H1 (cell line): ENCODE measurements around the gene CADPS. TPM values are rescaled to one million over a fixed set of nuclear protein-coding genes. Genes with fewer than 3 reads are reported as not detected.

Experiments used
- CTCF ChIA-PET: fragments of 300-600 bp; sonication (Branson Sonifier 250); formaldehyde crosslinking; loops from one replicate; lab custom pipeline; 2021; ENCODE audit not compliant: partially characterized antibody; lab: Charles Lee
- POLR2A ChIA-PET: fragments of 300-600 bp; sonication (Branson Sonifier 250); formaldehyde crosslinking; loops from one replicate; lab custom pipeline; 2021; ENCODE audit warnings: inconsistent platforms; ENCODE audit not compliant: partially characterized antibody; lab: Charles Lee
- DNase-seq, 2 experiments: peaks; one replicate each; pipeline versions ENCODE4 v3.0.0 to v3.0.0-alpha.2; 2010 to 2022; ENCODE audit warnings: low spot score in 2 of 2, low read depth in 1 of 2, mixed read lengths in 1 of 2
- FAIRE-seq: peaks from 2 replicates; lab custom pipeline; 2011; peaks lifted over from hg19 to GRCh38; lab: Jason Lieb, UNC
- H2AFZ ChIP-seq: 2 replicates; pipeline ENCODE4 v1.8.1; 2012; ENCODE audit warnings: low read length, inconsistent platforms
- H2AK5ac ChIP-seq: 2 replicates; pipeline ENCODE4 v1.6.1; 2013; ENCODE audit warnings: low read depth, low read length
- H2BK120ac ChIP-seq: replicated peaks from 2 replicates; pipeline ENCODE3; 2013; ENCODE audit warnings: low read depth, low read length, inconsistent platforms
- H2BK12ac ChIP-seq: 2 replicates; pipeline ENCODE4 v1.6.1; 2013; ENCODE audit warnings: low read depth, low read length
- H2BK15ac ChIP-seq: 2 replicates; pipeline ENCODE4 v1.6.1; 2013; ENCODE audit warnings: low read length
- H2BK20ac ChIP-seq: 2 replicates; pipeline ENCODE4 v1.6.1; 2013; ENCODE audit warnings: low read length
- H2BK5ac ChIP-seq: 2 replicates; pipeline ENCODE4 v1.6.1; 2013; ENCODE audit warnings: low read depth, low read length
- H3K14ac ChIP-seq: 2 replicates; pipeline ENCODE4 v1.6.1; 2013; ENCODE audit warnings: inconsistent platforms; ENCODE audit not compliant: insufficient read length
- H3K18ac ChIP-seq: 2 replicates; pipeline ENCODE4 v1.6.1; 2013; ENCODE audit warnings: low read length; ENCODE audit errors: extremely low read depth
- H3K23ac ChIP-seq: 2 replicates; pipeline ENCODE4 v1.6.1; 2013; ENCODE audit warnings: inconsistent platforms; ENCODE audit not compliant: insufficient read length
- H3K23me2 ChIP-seq: 2 replicates; pipeline ENCODE4 v1.6.1; 2013; ENCODE audit warnings: low read depth, low read length
- H3K27ac ChIP-seq: 2 replicates; pipeline ENCODE4 v1.6.1; 2011; ENCODE audit warnings: low read depth, low read length, inconsistent platforms
- H3K27me3 ChIP-seq, 4 experiments: replicated peaks in 1 of 4; 1 replicate in 1 of 4; 2 replicates in 3 of 4; pipeline versions ENCODE4 v1.6.1 to v1.8.1; 2011 to 2013; ENCODE audit warnings: low read length in 3 of 4, mild to moderate bottlenecking in 3 of 4, inconsistent platforms in 2 of 4, mixed read lengths in 2 of 4, moderate library complexity in 1 of 4; ENCODE audit not compliant: control insufficient read depth in 3 of 4, insufficient read depth in 3 of 4; ENCODE audit errors: extremely low read depth in 1 of 4
- H3K36me3 ChIP-seq, 4 experiments: 2 replicates each; pipeline versions ENCODE4 v1.6.1 to v1.8.1; 2011 to 2013; ENCODE audit warnings: mild to moderate bottlenecking in 4 of 4, low read length in 3 of 4, moderate library complexity in 2 of 4, control low read depth in 1 of 4, inconsistent platforms in 1 of 4; ENCODE audit not compliant: insufficient read depth in 4 of 4, control insufficient read depth in 2 of 4
- H3K4ac ChIP-seq: replicated peaks from 2 replicates; pipeline ENCODE3; 2013; ENCODE audit warnings: low read length, low read depth, mixed read lengths, inconsistent platforms; ENCODE audit not compliant: insufficient read length
- H3K4me1 ChIP-seq, 4 experiments: replicated peaks in 1 of 4; 1 replicate in 1 of 4; 2 replicates in 3 of 4; pipeline versions ENCODE4 v1.6.1 to v1.8.1; 2011 to 2013; ENCODE audit warnings: low read length in 3 of 4, inconsistent platforms in 2 of 4, mixed read lengths in 1 of 4; ENCODE audit not compliant: insufficient read depth in 4 of 4, control insufficient read depth in 3 of 4
- H3K4me2 ChIP-seq, 2 experiments: 2 replicates each; pipeline versions ENCODE4 v1.6.1 to v1.8.1; 2011 to 2013; ENCODE audit warnings: low read depth in 2 of 2, low read length in 2 of 2, control low read depth in 1 of 2, inconsistent platforms in 1 of 2, mild to moderate bottlenecking in 1 of 2; ENCODE audit not compliant: insufficient read depth in 1 of 2
- H3K4me3 ChIP-seq, 4 experiments: fragments of 200-600, 300-600 bp in 1 of 4; sonication (generic), shearing (Covaris generic), sonication (Bioruptor Twin) in 1 of 4; 2 replicates each; pipeline versions ENCODE4 v1.5.1 to v1.8.1; 2011 to 2016; ENCODE audit warnings: low read length in 4 of 4, low read depth in 3 of 4, control low read depth in 2 of 4, inconsistent platforms in 2 of 4, mild to moderate bottlenecking in 2 of 4, mixed read lengths in 1 of 4, moderate library complexity in 1 of 4; ENCODE audit not compliant: insufficient read depth in 2 of 4; ENCODE audit errors: extremely low read depth in 1 of 4
- H3K56ac ChIP-seq: replicated peaks from 2 replicates; pipeline ENCODE3; 2013; ENCODE audit warnings: low read depth, mild to moderate bottlenecking, mixed read lengths, low read length, inconsistent platforms; ENCODE audit not compliant: insufficient read length
- H3K79me1 ChIP-seq: 2 replicates; pipeline ENCODE4 v1.6.1; 2013; ENCODE audit warnings: low read depth, low read length, control low read depth
- H3K79me2 ChIP-seq, 2 experiments: 2 replicates each; pipeline versions ENCODE4 v1.6.1 to v1.8.1; 2012 to 2013; ENCODE audit warnings: low read length in 2 of 2, mild to moderate bottlenecking in 2 of 2, inconsistent platforms in 1 of 2; ENCODE audit not compliant: insufficient read depth in 2 of 2, control insufficient read depth in 1 of 2
- H3K9ac ChIP-seq, 4 experiments: replicated peaks in 1 of 4; 1 replicate in 1 of 4; 2 replicates in 3 of 4; pipeline versions ENCODE4 v1.6.1 to v1.8.1; 2011 to 2013; ENCODE audit warnings: low read depth in 3 of 4, low read length in 3 of 4, control low read depth in 2 of 4, mild to moderate bottlenecking in 2 of 4, moderate library complexity in 2 of 4, inconsistent platforms in 1 of 4; ENCODE audit errors: extremely low read depth in 1 of 4
- H3K9me3 ChIP-seq, 2 experiments: 2 replicates each; pipeline versions ENCODE4 v1.6.1 to v1.8.1; 2012 to 2013; ENCODE audit warnings: mild to moderate bottlenecking in 2 of 2, moderate library complexity in 2 of 2, control low read depth in 1 of 2, inconsistent platforms in 1 of 2, low read depth in 1 of 2, low read length in 1 of 2, mixed read lengths in 1 of 2; ENCODE audit not compliant: insufficient read depth in 2 of 2
- H4K20me1 ChIP-seq, 2 experiments: replicated peaks in 1 of 2; 2 replicates each; pipeline versions ENCODE3 to v1.8.1; 2011 to 2013; ENCODE audit warnings: inconsistent platforms in 2 of 2, low read length in 2 of 2, mild to moderate bottlenecking in 1 of 2; ENCODE audit not compliant: insufficient read depth in 2 of 2, control insufficient read depth in 1 of 2
- H4K5ac ChIP-seq: 2 replicates; pipeline ENCODE4 v1.6.1; 2013; ENCODE audit warnings: low read length, low read depth, mixed read lengths, inconsistent platforms; ENCODE audit not compliant: insufficient read length
- H4K8ac ChIP-seq: 2 replicates; pipeline ENCODE4 v1.8.0; 2013; ENCODE audit warnings: mild to moderate bottlenecking, moderate library complexity, low read length, inconsistent platforms; ENCODE audit not compliant: insufficient read depth; ENCODE audit errors: extremely low read depth
- H4K91ac ChIP-seq: replicated peaks from 2 replicates; pipeline ENCODE3; 2013; ENCODE audit warnings: low read length, mixed read lengths, inconsistent platforms; ENCODE audit not compliant: insufficient read length
- CBX8 ChIP-seq: fragments of 300-800, 300-1000 bp; sonication (generic); IDR thresholded peaks from 2 replicates; pipeline ENCODE4 v1.7.1; 2016; ENCODE audit warnings: low read depth, low read length, borderline replicate concordance
- CEBPB ChIP-seq: IDR thresholded peaks from 2 replicates; pipeline ENCODE4 v1.6.1; 2012; ENCODE audit warnings: low read depth, low read length
- EGR1 ChIP-seq: IDR thresholded peaks from 2 replicates; pipeline ENCODE4 v1.6.1; 2011; ENCODE audit warnings: low read depth, low read length, borderline replicate concordance
- EZH2 ChIP-seq: fragments of 200-600 bp; sonication (generic); IDR thresholded peaks from 2 replicates; pipeline ENCODE4 v1.7.1; 2012; ENCODE audit warnings: low read depth, mild to moderate bottlenecking, moderate library complexity, low read length, inconsistent platforms; ENCODE audit not compliant: severe bottlenecking
- FOSL1 ChIP-seq: IDR thresholded peaks from 2 replicates; pipeline ENCODE4 v1.6.1; 2011; ENCODE audit warnings: mild to moderate bottlenecking, low read depth, low read length, moderate library complexity; ENCODE audit not compliant: insufficient read depth
- GABPA ChIP-seq: IDR thresholded peaks from 2 replicates; pipeline ENCODE4 v1.6.1; 2011; ENCODE audit warnings: mild to moderate bottlenecking, low read length, moderate library complexity, borderline replicate concordance; ENCODE audit not compliant: insufficient read depth
- GTF2F1 ChIP-seq: IDR thresholded peaks from 2 replicates; pipeline ENCODE4 v1.6.1; 2012; ENCODE audit warnings: low read depth, low read length, improper control_type of control experiment, borderline replicate concordance
- KDM4A ChIP-seq: IDR thresholded peaks from one replicate; pipeline ENCODE4 v1.7.1; 2012; ENCODE audit warnings: low read depth, mild to moderate bottlenecking, moderate library complexity, low read length, inconsistent platforms; ENCODE audit not compliant: severe bottlenecking
- MAFK ChIP-seq: IDR thresholded peaks from 2 replicates; pipeline ENCODE4 v1.6.1; 2012; ENCODE audit warnings: low read depth, mild to moderate bottlenecking, improper control_type of control experiment, low read length
- SP1 ChIP-seq: IDR thresholded peaks from 2 replicates; pipeline ENCODE4 v1.6.1; 2011; ENCODE audit warnings: low read depth, low read length
- SUZ12 ChIP-seq: fragments of 200-600 bp; sonication (generic); IDR thresholded peaks from 2 replicates; pipeline ENCODE4 v1.6.1; 2012; ENCODE audit warnings: mild to moderate bottlenecking, inconsistent platforms, low read length, moderate library complexity, mixed read lengths
- TBP ChIP-seq: IDR thresholded peaks from 2 replicates; pipeline ENCODE4 v1.6.1; 2011; ENCODE audit warnings: low read depth, low read length, improper control_type of control experiment
- WGBS, 2 experiments: shearing (Covaris generic) in 1 of 2; methylation state at CpG; one replicate each; pipeline versions ENCODE4 v1.1.6 to v1.1.7; 2013 to 2015; ENCODE audit warnings: low lambda C conversion rate in 2 of 2, mixed read lengths in 2 of 2, inconsistent platforms in 1 of 2, low coverage in 1 of 2, missing lambda C conversion rate in 1 of 2; ENCODE audit not compliant: insufficient replicate concordance in 2 of 2, insufficient coverage in 1 of 2, insufficient read length in 1 of 2; ENCODE audit errors: extremely low coverage in 1 of 2, missing lambda C conversion rate in 1 of 2; 5-methylcytosine and 5-hydroxymethylcytosine counted together
- polyA plus RNA-seq, 7 experiments: library from polyadenylated mRNA; depleted of rRNA in 3 of 7; stranded (reverse) in 5 of 7; unstranded in 2 of 7; fragments of >200 nt in 5 of 7; fragments of 200-250 nt in 2 of 7; gene quantifications; 1 replicate in 5 of 7; 2 replicates in 1 of 7; 4 replicates in 1 of 7; pipeline versions ENCODE4 v1.2.1 to v1.2.3, GENCODE V29; 2011 to 2013; ENCODE audit warnings: missing spikeins in 2 of 7, mixed read lengths in 2 of 7
- total RNA-seq: library from RNA; stranded (reverse); fragmentation: NEBNext Ultra II Directional; extraction: Animal tissue kit (Norgen Biotek cat#: 25700); gene quantifications from 2 replicates; pipeline ENCODE4 v1.2.1, GENCODE V29; 2021
- TF ChIP-seq, protein P1 (sequence below): IDR thresholded peaks from 2 replicates; pipeline ENCODE4 v1.6.1; 2011; ENCODE audit warnings: low read depth, mild to moderate bottlenecking, low read length; ENCODE audit not compliant: insufficient read depth

CADPS gene
- total and polyA plus RNA-seq, 2 of the 8 experiments (the other 6 are each of a cell fraction or from before 2014, with no cell fraction given), result 7.1 to 10.2 TPM

DNA sequence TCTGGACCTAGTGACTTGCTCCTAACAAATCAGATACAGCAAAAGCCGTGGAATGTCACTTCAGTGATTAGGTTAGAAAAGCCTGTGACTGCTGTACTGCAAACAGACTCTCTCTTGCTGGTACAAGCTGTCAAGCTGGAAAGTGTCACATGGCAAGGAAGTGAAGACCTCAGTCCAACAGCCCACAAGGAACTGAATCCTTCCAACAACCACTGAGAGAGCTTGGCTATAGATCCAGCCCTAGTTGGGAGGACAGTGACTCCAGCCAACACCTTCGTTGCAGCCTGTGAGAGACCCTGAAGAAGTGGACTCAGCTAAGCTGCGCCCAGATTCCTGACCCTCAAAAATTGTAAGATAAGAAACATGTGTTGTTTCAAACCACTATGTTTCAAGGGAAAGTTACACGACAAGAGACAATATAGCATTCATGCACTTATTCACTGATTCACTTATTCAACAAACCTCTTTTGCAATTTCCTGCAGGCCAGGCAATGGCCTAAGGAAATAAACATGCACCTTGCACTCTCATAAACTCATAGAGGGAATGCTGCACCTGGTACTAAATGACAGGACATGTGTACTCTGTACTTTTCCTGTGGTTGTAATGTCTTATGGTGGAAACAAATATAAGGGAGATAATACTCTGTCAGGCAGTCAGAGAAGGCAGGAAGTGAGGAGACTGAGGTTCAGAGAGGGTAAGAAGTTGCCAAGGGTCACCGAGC lies 142.9 kb downstream of the CADPS start:
- no peaks in the 10 kb centered on the region for H3K4me1 ChIP-seq
- no peak overlapping the region for H2AFZ ChIP-seq
- H3K56ac ChIP-seq, result no peak overlapping the region
- H2BK120ac ChIP-seq, result no peak overlapping the region
- 92% methylated on average over 5 of the region's 5 CpGs; no CpG with 5 or more reads in 1 of the 2 experiments for WGBS, 2 experiments
- ChIA-PET CTCF (interaction anchor here (1.1 to 1.2 kb wide), 2 partner anchors 9 to 67 kb away, joined by 3 to 4 read pairs; no protein-coding TSS in a partner anchor), POLR2A (no interaction called here)
- DNase-seq (no peak), FAIRE-seq (no peak)
- no peak overlapping the region for H3K18ac ChIP-seq
- H3K27me3 ChIP-seq, result no peaks in the 10 kb centered on the region
- no peak overlapping the region for H3K23ac ChIP-seq
- no peak overlapping the region for H2BK20ac ChIP-seq
- H3K4me3 ChIP-seq, result no peak overlapping the region
- no peaks in the 10 kb centered on the region for H3K79me1 ChIP-seq
- H3K27ac ChIP-seq, result no peak overlapping the region; the same call in 1 of the 2 replicates
- H3K9me3 ChIP-seq, result no peaks in the 10 kb centered on the region
- no peak overlapping the region for H2BK15ac ChIP-seq
- H4K91ac ChIP-seq, result no peak overlapping the region
- H3K36me3 ChIP-seq, result no peaks in the 10 kb centered on the region
- H4K20me1 ChIP-seq, result no peaks in the 10 kb centered on the region
- H2BK5ac ChIP-seq, result no peak overlapping the region
- H3K4me2 ChIP-seq, result no peak overlapping the region
- H2AK5ac ChIP-seq, result no peak overlapping the region
- H3K14ac ChIP-seq, result no peak overlapping the region
- no peak overlapping the region for H3K9ac ChIP-seq
- H4K5ac ChIP-seq, result no peak overlapping the region
- H3K4ac ChIP-seq, result no peak overlapping the region
- H3K79me2 ChIP-seq, result no peaks in the 10 kb centered on the region
- H3K23me2 ChIP-seq, result no peaks in the 10 kb centered on the region
- H4K8ac ChIP-seq, result no peak overlapping the region
- H2BK12ac ChIP-seq, result no peak overlapping the region
- no peak for TF ChIP-seq GABPA
- no peak for TF ChIP-seq MAFK
- no peak for TF ChIP-seq SP1
- no peak for TF ChIP-seq EGR1
- TF ChIP-seq TBP, result no peak
- no peak for TF ChIP-seq FOSL1
- no peak for TF ChIP-seq CBX8
- TF ChIP-seq, protein P1, sequence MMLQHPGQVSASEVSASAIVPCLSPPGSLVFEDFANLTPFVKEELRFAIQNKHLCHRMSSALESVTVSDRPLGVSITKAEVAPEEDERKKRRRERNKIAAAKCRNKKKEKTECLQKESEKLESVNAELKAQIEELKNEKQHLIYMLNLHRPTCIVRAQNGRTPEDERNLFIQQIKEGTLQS, result no peak
- TF ChIP-seq CEBPB, result no peak
- TF ChIP-seq KDM4A, result no peak
- no peak for TF ChIP-seq SUZ12
- TF ChIP-seq GTF2F1, result no peak
- TF ChIP-seq EZH2, result no peak
